Measurements from ENCODE around the gene ADCK1. TPM values are rescaled to one million over a fixed set of nuclear protein-coding genes. Genes with fewer than 3 reads are reported as not detected.
A peak's percentile ranks its signal among the peaks of the same experiment; 100 is the strongest.

Gene ADCK1
- total and polyA plus RNA-seq, 9 donors, result 2.8 to 8.4 (median 6.7) TPM

DNA sequence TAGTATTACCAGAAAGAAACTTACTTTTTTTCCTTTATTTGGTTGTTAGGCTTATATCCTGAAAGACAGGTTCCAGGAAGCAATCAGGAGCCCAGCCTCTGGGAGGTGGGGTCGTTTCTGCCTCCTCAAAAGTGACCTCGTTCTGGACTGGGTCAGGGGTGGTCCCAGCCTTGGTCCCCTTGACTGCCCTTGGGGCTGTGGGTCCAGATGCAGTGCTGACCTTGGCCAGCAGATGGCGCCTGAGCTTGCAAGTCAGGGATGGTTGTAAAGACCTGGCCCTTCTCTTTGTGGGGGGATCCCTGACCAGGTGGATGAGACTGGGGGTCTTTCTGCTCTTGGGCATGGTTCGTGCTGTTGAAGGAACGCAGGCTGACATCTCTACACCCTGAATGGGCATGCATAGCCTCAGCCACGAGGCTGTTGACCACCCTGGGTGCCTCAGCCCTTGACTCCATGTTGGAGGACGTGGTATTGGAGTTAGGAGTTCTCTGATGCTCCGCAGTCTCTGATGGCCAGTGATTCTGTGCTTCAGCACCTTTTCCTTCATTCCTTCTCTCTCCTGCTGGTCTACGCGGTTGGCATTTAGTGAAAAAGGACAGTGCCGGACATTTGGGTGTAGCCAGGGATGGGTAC, 62.4 kb downstream of the ADCK1 start:
- Histone ChIP-seq H3K9me3 (replicated peaks; ENCODE audit: control insufficient read depth, low read depth, low read length) (peaks cover 3% of the 10 kb centered on the region), H3K36me3 (ENCODE audit: control insufficient read depth, insufficient read depth, low read length) (peaks cover 3% of the 10 kb centered on the region), H3K4me1 (ENCODE audit: control insufficient read depth, insufficient read depth, low read length) (no peaks in the 10 kb centered on the region), H3K27me3 (ENCODE audit: control insufficient read depth, insufficient read depth, low read length) (no peaks in the 10 kb centered on the region), H3K27ac (ENCODE audit: low read length) (no peak overlapping the region), H3K4me3 (ENCODE audit: low read length) (no peak overlapping the region)
- peak; percentile 47 for DNase-seq
- WGBS (ENCODE audit: insufficient coverage), result 18% methylated on average over 6 of the region's 11 CpGs

DNA sequence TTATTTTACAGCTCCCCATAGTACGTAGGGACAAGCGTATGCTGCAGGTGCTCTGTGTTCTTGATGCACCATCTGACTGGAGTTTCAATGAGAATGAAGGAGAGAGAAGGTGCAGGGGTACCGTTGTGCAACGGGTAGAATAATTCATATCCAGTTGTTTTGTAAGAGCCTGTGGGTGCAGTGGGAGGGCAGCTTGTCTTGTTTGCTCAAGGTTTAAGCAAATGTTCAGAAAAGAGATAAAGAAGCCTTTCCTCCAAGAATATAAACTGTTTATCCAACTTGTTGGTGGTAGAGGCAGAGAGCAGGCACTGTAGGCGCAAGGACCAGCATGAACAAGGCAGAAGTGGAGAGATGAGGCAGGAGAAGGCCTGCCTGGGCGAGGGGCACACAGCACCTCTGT, 64.2 kb downstream of the ADCK1 start:
- Histone ChIP-seq H3K36me3 (ENCODE audit: control insufficient read depth, insufficient read depth, low read length) (peaks cover 3% of the 10 kb centered on the region), H3K27ac (ENCODE audit: low read length) (no peak overlapping the region), H3K4me1 (ENCODE audit: control insufficient read depth, insufficient read depth, low read length) (no peaks in the 10 kb centered on the region), H3K4me3 (ENCODE audit: low read length) (no peak overlapping the region), H3K27me3 (ENCODE audit: control insufficient read depth, insufficient read depth, low read length) (no peaks in the 10 kb centered on the region), H3K9me3 (replicated peaks; ENCODE audit: control insufficient read depth, low read depth, low read length) (peaks cover 3% of the 10 kb centered on the region)
- no peak for DNase-seq
- WGBS (ENCODE audit: insufficient coverage), result 75% methylated on average over 2 of the region's 6 CpGs

DNA sequence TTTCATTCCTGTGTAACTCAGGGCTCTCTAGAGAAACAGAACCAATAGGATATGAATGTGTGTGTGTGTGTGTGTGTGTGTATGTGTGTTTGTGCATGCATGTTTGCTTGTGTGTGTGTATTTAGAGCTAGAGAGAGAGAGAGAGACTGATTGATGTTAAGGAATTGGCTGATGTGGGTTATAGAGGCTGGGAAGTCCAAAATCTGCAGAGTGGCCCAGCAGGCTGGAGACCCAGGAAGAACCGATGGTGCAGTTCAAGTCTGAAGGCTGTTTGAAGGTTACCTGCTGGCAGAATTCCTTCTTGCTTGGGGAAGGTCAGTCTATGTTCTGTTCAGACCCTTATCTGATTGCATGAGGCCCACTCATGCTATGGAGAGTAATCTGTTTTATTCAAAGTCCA, 64.7 kb downstream of the ADCK1 start:
- H3K4me1 ChIP-seq (ENCODE audit: control insufficient read depth, insufficient read depth, low read length), result no peaks in the 10 kb centered on the region
- WGBS (ENCODE audit: insufficient coverage), result no CpG with 5 or more reads among the region's 1 CpG
- H3K36me3 ChIP-seq (ENCODE audit: control insufficient read depth, insufficient read depth, low read length), result peaks cover under 1% of the 10 kb centered on the region
- no peaks in the 10 kb centered on the region for H3K27me3 ChIP-seq (ENCODE audit: control insufficient read depth, insufficient read depth, low read length)
- H3K4me3 ChIP-seq (ENCODE audit: low read length), result no peak overlapping the region
- DNase-seq, result no peak
- peaks cover 3% of the 10 kb centered on the region for H3K9me3 ChIP-seq (replicated peaks; ENCODE audit: control insufficient read depth, low read depth, low read length)
- H3K27ac ChIP-seq (ENCODE audit: low read length), result no peak overlapping the region

DNA sequence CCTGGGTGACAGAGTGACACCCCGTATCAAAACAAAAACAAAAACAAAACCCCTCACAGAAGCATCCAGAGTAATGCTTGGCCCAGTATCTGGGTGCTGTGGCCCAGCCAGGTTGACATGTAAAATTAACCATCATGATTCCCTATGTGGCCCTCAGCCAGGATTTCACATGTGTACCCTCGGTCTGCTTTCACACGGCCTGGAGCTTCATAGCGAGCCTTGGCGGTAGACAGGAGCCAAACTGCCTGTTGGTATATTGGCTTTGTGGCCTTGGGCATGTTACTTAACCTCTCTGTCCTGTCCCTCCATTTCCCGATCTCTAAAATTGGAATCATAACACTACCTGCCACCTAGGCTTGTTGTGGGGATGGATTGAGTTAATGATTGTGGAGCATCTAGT, 65.5 kb downstream of the ADCK1 start:
- H3K27me3 ChIP-seq (ENCODE audit: control insufficient read depth, insufficient read depth, low read length), result no peaks in the 10 kb centered on the region
- DNase-seq, result no peak
- no CpG with 5 or more reads among the region's 6 CpGs for WGBS (ENCODE audit: insufficient coverage)

DNA sequence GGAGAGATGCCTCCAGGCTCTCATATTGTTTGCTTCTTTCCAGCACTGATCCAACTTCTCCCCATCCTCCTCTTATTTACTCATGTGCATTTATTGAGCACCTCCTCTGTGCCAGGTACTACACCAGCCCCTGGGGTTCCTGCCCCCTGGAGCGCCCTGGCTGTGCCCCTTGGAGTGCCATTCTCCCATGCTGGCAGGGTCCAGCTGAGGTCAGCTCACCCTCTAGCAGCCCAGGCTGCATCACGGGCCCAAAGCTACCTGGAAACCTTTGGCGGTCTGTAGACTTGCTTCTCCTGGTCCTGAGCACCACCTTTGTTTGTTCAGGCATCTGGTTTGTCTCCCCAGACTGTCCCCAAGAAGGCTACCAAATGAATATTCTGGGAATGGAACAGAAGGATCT, 67.0 kb downstream of the ADCK1 start:
- Histone ChIP-seq H3K4me3 (ENCODE audit: low read length) (no peak overlapping the region), H3K27me3 (ENCODE audit: control insufficient read depth, insufficient read depth, low read length) (no peaks in the 10 kb centered on the region), H3K36me3 (ENCODE audit: control insufficient read depth, insufficient read depth, low read length) (no peaks in the 10 kb centered on the region), H3K9me3 (replicated peaks; ENCODE audit: control insufficient read depth, low read depth, low read length) (peaks cover 3% of the 10 kb centered on the region), H3K4me1 (ENCODE audit: control insufficient read depth, insufficient read depth, low read length) (no peaks in the 10 kb centered on the region), H3K27ac (ENCODE audit: low read length) (no peak overlapping the region)
- WGBS (ENCODE audit: insufficient coverage), result 85% methylated on average over 3 of the region's 3 CpGs
- no peak for DNase-seq

More for the DNA sequence above, 65.5 kb downstream of the ADCK1 start:
- Histone ChIP-seq H3K36me3 (ENCODE audit: control insufficient read depth, insufficient read depth, low read length) (no peaks in the 10 kb centered on the region), H3K9me3 (replicated peaks; ENCODE audit: control insufficient read depth, low read depth, low read length) (peaks cover 3% of the 10 kb centered on the region), H3K4me3 (ENCODE audit: low read length) (no peak overlapping the region), H3K27ac (ENCODE audit: low read length) (no peak overlapping the region), H3K4me1 (ENCODE audit: control insufficient read depth, insufficient read depth, low read length) (no peaks in the 10 kb centered on the region)

DNA sequence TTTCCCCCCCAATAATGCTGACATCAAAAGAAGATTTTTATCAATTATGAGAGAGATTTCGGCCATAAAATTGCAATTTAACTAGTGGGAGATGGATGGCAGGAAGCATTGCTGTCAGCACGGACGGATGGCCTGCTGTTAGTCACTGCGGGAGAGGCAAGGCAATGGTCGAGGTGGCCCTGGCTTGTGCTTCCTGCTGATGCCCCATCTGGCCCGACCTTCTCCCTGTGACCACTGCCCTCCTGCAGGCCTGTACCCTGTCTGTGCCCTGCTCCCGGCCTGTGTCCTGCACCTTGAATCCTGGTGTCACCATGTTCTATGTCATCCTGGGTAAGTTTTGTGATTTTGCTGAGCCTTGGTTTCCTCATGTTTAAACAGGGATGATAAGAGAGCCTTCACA, 67.6 kb downstream of the ADCK1 start:
- WGBS (ENCODE audit: insufficient coverage), result 59% methylated on average over 5 of the region's 7 CpGs
- no peak overlapping the region for H3K4me3 ChIP-seq (ENCODE audit: low read length)
- H3K27ac ChIP-seq (ENCODE audit: low read length), result no peak overlapping the region
- no peaks in the 10 kb centered on the region for H3K27me3 ChIP-seq (ENCODE audit: control insufficient read depth, insufficient read depth, low read length)
- H3K36me3 ChIP-seq (ENCODE audit: control insufficient read depth, insufficient read depth, low read length), result no peaks in the 10 kb centered on the region
- H3K4me1 ChIP-seq (ENCODE audit: control insufficient read depth, insufficient read depth, low read length), result no peaks in the 10 kb centered on the region
- peaks cover 3% of the 10 kb centered on the region for H3K9me3 ChIP-seq (replicated peaks; ENCODE audit: control insufficient read depth, low read depth, low read length)
- no peak for DNase-seq

DNA sequence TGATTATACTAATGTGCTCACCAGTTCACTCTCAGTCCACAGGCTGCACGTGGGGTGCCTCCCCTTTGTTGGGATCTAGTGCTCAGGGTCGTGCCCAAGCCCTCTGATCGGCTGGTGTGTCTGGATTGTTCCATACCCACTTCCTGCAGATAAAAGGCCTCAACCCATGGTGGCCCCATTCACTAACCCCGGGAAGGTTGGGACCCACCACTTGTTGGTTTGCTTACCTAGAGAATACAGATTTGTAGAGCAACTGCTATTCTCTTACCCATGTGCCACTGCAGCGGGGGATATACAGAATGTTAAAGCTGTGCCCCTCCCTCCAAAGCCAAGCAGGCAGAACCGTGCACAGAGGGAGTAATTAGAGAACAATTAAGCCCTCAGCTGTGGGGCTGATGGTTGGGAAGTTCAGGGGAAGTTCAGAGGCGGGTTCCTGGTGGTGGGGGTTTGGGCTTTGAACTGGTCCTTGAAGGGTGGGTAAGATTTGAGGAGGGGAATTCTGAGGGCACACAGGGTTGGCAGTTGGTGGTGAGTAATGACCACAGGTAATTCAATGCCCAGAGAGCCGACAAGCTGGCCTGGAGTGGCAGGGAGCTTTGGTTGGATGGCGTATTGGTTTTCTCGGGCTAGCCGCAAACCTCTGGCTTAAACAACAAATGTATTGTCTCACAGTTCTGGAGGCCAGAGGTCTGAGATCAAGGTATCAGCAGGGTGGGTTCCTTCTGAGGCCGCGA, 68.8 kb downstream of the ADCK1 start:
- H3K27me3 ChIP-seq (ENCODE audit: control insufficient read depth, insufficient read depth, low read length), result no peaks in the 10 kb centered on the region
- DNase-seq, result no peak
- H3K9me3 ChIP-seq (replicated peaks; ENCODE audit: control insufficient read depth, low read depth, low read length), result peaks cover 3% of the 10 kb centered on the region
- H3K27ac ChIP-seq (ENCODE audit: low read length), result no peak overlapping the region
- no peaks in the 10 kb centered on the region for H3K4me1 ChIP-seq (ENCODE audit: control insufficient read depth, insufficient read depth, low read length)
- H3K4me3 ChIP-seq (ENCODE audit: low read length), result no peak overlapping the region
- H3K36me3 ChIP-seq (ENCODE audit: control insufficient read depth, insufficient read depth, low read length), result no peaks in the 10 kb centered on the region
- WGBS (ENCODE audit: insufficient coverage), result 89% methylated on average over 8 of the region's 13 CpGs

DNA sequence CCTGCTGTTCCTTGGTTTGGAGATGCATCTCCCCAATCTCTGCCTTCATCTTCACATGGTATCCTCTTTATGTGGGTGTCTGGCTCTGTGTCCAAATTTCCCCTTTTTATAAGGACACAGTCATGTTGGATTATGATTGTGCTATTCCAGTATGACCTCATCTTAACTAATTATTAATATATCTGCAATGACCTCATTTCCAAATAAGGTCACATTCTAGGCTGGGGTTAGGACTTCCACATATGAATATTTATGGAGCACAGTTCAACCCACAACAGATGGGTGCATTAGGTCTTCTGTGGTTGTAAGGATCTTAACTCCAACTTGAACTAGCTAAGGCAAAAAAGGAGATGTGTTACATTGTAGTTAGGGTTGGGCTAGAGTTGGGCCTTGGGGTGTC, 69.4 kb downstream of the ADCK1 start:
- Histone ChIP-seq H3K4me3 (ENCODE audit: low read length) (no peak overlapping the region), H3K36me3 (ENCODE audit: control insufficient read depth, insufficient read depth, low read length) (no peaks in the 10 kb centered on the region), H3K4me1 (ENCODE audit: control insufficient read depth, insufficient read depth, low read length) (no peaks in the 10 kb centered on the region), H3K27me3 (ENCODE audit: control insufficient read depth, insufficient read depth, low read length) (no peaks in the 10 kb centered on the region), H3K9me3 (replicated peaks; ENCODE audit: control insufficient read depth, low read depth, low read length) (peaks cover 3% of the 10 kb centered on the region), H3K27ac (ENCODE audit: low read length) (no peak overlapping the region)
- no peak for DNase-seq

DNA sequence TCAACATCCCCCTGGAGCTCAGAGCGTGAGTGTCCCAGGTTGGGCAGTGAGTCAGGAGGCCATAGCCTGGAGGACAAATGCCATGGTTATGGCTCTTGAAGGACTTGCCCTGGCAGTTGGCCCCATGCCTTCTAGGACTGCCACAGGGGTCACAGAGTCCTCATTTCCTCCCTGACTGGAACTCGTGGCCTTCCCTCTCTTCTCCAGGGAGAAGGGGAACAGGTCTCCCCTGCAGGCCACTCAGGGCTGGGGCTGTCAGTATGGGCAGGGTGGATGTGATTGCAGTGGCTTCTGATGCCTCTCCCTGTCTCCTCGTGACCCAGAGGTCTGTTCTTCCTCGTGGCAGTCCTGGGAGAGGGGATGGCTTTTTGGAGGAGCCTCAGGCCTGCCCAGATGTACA, 70.7 kb downstream of the ADCK1 start:
- H3K27me3 ChIP-seq (ENCODE audit: control insufficient read depth, insufficient read depth, low read length), result no peaks in the 10 kb centered on the region
- no peak overlapping the region for H3K27ac ChIP-seq (ENCODE audit: low read length)
- H3K9me3 ChIP-seq (replicated peaks; ENCODE audit: control insufficient read depth, low read depth, low read length), result peaks cover under 1% of the 10 kb centered on the region
- no peaks in the 10 kb centered on the region for H3K4me1 ChIP-seq (ENCODE audit: control insufficient read depth, insufficient read depth, low read length)
- DNase-seq, result no peak
- H3K4me3 ChIP-seq (ENCODE audit: low read length), result no peak overlapping the region
- WGBS (ENCODE audit: insufficient coverage), result 45% methylated on average over 2 of the region's 4 CpGs
- H3K36me3 ChIP-seq (ENCODE audit: control insufficient read depth, insufficient read depth, low read length), result no peaks in the 10 kb centered on the region

DNA sequence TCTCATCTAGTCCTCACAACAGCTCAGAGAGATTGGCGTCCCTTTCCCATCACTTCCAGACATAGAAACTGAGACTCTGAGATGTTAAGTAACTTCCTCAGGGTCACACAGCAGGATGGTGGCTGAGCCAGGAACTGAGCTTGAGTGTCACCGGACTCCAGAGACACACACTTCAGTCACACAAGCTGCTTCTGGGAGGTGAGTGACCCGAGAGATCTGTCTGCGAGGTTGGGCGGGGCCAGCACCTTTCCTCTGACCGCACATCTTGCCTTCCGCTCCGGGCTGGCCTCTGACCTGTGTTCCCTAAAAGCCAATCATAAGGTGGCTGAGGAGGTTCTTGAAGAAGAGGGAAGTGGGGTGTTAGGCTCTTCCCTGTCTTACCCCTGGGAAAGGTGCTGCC, 72.2 kb downstream of the ADCK1 start:
- H3K4me1 ChIP-seq (ENCODE audit: control insufficient read depth, insufficient read depth, low read length), result no peaks in the 10 kb centered on the region
- 67% methylated on average over 1 of the region's 8 CpGs for WGBS (ENCODE audit: insufficient coverage)

More for the DNA sequence above, 72.2 kb downstream of the ADCK1 start:
- H3K27me3 ChIP-seq (ENCODE audit: control insufficient read depth, insufficient read depth, low read length), result no peaks in the 10 kb centered on the region
- no peak for DNase-seq
- no peaks in the 10 kb centered on the region for H3K9me3 ChIP-seq (replicated peaks; ENCODE audit: control insufficient read depth, low read depth, low read length)
- no peak overlapping the region for H3K27ac ChIP-seq (ENCODE audit: low read length)
- no peaks in the 10 kb centered on the region for H3K36me3 ChIP-seq (ENCODE audit: control insufficient read depth, insufficient read depth, low read length)
- H3K4me3 ChIP-seq (ENCODE audit: low read length), result no peak overlapping the region
